NCI-H345 (cell line): ENCODE measurements around the gene FAM120A.

ENCODE experiments used
- DNase-seq: peaks from one replicate; lab custom pipeline; 2025; lab: John Stamatoyannopoulos, UW

The FAM120A gene

DNA sequence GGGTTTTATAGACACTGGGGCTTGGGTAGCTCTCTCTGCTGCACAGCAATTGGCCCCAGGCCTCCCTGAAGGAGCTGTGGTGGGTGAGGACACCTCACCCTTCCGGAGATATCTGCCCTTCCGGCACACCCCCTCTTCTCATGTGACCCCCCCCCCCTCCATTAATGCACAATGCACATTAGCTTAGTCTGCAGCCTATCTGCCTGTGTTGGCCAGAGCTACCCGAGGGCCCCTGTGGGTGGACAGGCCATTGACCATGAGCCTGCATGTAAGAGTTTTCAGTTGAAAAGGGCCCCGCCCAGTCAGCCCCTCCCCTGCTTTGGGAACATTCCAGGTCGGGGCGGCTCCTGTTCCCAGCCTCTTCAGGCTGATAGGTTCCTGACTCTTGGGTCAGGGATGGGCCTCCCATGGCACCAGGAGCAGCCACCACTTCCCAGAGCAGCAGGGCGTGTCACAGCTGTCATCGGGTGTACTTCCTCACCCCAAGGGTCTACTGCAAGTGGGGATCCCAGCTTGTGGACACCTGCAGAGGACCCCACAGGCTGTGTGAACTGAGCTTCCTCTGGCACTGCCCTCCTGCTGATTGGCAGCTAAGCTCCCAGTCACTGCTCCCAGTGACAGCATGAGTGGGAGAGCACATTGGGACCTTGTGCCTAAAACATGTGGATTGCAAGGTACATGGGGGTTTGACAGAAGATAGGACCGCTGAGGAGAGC, 142.7 kb downstream of the FAM120A start:
- DNase-seq, result no peak

DNA sequence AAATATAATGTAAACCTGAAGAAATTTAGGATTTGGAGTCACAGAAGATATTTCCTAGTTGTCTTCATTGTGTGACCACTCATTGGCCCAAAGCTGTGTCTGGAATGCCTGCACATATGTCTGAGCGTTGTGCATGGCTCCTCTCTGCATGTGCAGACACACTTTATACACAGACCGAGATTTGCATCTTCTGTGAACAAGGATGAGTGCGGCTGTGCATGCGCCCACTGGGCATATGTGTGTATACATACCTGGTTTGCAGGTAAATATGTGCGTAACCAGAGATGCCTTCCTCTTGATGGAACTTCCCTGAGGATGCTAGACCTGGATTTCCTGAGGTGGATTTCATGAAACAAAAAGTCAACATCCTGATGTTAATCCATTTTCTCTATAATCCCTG, 144.0 kb downstream of the FAM120A start:
- no peak for DNase-seq

DNA sequence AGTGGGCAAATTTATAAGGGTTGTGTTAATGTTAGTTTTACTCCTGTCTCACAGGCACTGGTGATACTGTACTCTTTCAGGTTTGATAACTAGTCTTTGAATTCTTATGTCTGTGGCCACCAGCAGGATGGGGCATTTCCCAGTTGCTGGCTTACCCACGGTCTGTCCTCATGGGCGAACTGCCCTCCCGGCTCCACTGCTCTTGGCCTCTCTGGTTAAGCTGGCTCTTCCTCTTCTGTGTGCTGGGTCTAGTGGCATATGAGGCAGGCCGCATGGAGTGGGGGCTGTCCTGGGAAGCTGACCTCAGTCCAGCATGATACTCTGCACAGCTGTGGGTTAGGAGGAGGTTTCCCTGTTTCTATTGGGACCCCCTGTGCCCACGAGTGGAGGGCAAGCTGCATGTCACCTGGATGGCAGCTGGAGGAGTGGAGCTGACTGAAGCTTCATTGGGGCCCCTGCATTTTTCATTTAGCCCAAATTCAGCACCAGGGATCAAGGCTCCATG, 144.4 kb downstream of the FAM120A start:
- no peak for DNase-seq

DNA sequence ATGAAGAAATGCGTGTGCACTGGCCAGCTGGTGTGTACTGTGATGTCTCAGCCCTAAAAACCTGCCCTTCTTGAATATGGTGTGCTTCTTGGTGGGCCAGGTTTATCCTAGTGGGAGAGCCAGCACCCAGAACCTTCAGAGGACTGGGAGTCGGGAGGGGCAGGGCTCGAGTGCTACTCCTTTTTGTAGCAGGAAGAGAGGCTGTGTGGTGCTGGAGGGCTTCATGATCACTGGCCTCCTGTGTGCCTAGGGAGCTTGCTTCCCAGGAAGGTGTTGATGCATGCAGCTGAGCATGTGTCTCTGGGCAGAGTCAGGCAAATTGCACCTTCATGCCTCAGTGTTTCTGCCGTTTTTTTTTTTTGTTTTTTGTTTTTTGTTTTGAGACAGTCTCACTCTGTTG, 144.9 kb downstream of the FAM120A start:
- no peak for DNase-seq

DNA sequence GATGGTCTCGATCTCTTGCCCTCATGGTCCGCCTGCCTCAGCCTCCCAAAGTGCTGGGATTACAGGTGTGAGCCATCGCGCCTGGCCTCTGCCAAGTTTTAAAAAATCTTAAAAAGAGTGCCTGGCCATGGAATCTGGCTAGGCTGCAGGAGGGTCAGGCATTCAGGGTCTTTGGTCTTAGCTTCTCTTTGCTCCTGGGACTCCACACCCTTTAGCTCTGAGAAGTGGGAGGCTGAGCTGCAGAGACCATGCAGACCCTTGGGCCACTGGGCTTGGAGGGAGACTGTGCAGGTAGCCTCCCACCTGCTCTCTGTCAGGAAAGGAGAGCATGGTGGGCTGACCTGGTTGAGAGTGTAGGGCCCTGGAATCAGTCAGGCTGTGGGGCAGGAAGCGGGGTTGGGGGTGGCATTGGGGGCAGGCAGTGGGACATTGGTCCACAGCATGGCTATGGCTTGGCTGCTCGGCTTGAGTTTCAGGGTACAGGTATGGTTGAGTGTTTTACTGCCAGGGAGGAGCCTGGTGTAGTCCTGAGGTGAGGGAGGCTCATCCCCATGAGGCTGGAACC, 145.7 kb downstream of the FAM120A start:
- no peak for DNase-seq

DNA sequence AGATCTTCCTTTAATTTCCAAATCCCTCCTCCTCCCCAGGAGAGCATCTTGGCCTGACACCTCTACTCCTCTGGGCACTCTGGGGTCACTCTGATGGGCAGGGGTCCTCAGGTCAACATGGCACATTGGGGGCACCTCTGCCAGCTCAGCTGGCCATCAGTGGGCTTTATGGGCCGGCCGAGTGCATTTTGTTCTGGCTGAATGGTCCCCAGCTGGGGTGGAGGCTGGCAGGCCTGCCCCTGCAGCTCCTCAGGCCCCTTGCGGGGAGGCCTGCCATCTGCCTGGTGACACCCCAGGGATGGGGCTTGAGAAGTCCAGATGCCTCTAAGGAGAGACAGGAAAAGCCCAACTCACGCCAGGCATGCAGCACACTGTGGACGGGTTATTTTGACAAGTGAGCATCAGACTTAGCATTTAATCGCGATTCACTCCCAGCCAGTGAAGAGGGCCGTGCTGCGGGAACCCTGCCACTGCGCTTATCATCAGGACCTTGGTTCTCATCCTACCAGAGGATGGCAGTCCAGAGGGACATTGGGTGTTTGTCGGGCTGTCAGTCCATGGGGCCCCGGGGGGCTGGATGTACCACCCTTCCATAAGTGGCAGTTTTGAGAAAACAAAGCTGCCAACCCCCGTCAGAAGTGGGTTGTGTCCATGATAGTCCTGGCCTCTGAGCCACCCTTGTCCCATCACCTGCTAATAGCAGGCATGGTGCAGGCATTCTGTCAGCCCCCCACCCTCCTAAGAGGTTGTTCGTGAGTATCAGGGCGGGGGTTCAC, 146.6 kb downstream of the FAM120A start:
- no peak for DNase-seq

DNA sequence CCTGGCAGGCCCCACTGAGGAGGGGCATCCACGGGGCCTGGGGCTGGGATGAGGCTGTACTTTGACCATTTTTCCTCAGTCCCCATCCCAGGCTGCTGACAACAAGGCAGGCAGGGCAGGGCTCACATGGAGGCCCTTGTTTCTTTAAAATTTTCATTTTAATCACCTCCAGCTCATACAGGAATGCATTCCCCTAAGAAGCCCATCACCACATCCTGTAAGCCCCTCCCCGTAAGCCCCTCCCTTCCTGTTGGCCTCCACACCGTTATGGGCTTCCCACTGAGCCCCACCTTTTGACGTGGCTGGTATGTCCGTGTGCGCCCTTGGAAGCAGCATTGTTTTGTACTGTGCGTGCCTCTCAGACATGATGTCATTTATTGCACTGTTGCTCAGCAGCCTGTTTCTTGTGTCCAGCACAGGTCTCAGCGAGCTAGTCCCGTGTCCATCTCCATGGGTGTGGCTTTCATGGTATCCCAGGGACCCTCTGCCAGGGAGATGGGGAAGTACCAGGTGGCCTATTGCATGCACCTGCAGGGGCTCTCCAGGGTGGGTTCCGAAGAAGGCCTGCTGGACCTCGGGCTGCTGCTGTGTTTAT, 147.3 kb downstream of the FAM120A start:
- peak; percentile 26 for DNase-seq

DNA sequence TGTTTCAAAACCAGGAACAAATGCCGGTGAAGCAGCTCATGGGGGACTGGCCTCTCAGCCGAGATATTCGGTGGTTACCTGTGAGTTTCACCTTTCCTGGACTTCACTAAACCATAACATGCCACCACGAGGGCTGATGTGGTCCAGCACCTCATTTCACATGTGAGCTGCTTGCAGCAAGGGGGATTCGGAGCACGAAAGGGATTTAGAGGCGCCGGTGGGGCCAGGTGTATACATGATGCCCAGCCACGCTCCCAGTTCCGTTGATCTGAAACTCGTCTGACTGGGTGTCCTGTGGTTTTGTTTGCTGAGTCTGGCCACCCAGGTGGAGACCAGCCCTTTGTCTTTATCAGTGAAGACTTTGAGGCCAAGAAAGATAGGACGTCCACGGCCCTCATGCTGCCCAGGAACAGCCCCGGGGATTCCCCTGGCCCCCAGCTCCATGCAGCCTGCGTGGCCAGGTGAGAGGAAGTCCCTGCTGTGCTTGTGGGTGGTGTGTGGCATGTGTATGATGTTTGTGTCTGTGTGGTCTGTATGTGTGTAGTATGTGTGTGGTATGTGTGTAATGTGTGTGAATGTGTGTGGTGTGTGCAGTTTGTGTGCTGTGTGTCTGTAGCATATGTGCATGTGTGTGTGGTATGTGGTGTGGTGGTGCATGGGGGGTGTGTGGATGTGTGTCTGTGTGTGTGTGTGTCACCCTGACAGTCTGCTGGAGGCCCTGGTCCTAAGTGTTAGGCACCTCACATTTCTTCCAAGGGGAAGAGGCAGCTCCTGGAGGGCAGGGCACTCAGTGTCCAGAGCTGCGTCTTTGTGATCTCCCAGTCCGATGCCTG, 148.3 kb downstream of the FAM120A start:
- DNase-seq, result peak; percentile 15

DNA sequence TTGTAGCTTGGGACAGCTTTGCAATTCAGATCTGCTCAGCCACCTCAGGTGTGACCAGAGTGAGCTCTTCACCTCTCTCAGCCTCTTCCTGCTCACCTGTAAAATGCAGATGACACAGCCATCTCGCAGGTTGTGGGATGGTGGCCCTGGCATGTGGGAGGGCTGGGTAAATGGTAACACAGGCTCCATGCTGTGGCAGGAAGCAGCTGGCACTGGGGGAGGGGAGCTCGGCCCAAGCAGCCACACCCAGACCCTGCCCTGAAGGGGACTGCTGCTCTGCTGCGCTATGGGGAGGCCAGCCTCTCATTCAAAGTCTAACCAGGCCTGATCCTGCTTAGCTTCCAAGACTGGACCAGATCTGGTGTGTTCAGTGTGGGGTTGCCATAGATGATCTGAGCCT, 149.0 kb downstream of the FAM120A start:
- DNase-seq, result peak; percentile 87

DNA sequence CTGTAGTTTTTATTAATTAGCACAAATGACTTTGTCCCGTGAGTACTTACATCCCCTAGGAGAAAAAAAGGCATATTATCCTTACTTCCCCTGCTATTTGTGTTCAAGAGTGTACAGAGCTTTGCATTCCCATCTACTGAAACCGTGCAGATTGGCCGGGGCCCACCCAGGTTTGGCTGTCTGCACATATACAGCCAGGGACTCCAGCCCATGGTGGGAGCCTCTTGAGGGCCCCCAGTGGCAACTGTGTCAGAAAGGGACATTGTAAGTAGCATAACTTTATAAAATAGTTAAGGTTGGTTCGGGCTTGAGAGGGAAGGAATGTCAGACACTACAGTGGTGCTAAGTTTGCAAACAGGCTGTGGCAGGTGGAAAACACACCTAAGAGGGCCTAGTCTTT, 149.6 kb downstream of the FAM120A start:
- DNase-seq, result no peak

DNA sequence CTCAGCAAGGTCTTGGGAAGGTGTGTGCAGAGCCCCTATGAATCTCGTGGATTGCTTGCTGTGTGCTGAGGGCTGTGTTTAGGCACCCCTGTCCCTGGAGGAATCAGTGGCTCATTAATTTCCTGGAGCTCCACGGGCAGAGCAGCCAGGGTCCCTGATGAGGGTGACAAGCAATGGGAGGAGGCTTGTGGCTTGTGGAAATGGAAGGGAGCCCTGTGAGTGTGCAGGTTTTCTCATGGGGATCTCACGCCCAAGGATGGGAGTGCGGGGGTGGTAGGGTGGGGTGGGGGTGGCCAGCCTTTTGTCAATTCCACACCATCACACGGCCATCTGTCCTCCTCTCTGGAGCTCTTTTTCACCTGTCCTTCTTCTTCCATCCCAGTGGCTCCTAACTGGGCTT, 150.2 kb downstream of the FAM120A start:
- DNase-seq, result no peak

DNA sequence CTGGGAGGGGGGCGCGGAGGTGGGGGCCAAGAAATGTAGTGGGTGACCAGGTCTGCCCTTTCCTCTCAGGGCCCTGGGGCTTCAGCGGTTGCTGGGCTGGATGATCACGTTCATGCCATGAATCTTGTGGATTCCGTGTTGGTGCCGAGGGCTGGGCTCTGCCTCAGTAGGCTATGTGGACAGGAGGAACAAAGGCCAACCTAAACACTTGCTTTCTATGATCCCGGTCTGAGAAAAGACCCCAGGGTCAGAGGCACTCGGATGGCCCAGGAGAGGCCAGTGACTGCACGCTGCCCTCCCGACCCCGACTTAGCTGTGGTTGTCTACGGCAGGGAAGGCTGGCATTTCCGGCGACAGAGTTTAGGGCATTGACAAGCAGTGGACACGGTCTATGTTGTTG, 151.5 kb downstream of the FAM120A start:
- DNase-seq, result no peak

DNA sequence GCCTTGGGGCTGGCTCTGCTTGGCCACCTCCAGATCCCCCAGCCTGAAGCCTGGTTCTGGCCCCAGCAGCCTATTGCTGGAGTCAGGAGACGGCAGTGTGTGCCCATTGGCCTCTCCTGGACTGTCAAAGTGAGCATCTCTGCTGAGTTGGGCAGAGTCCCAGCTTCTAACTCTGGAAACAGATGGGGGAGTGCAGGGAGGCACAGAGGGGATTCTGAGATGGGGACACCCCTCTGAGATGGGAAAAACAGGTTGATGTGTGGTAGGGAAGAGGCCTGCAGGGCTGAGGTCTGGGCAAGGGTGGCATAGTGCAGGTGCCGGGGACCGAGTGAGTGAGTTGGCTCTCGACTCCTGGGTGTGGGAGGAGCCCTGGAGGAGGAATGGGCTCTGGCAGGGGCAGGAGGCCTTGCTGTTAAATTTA, 152.4 kb downstream of the FAM120A start:
- no peak for DNase-seq

DNA sequence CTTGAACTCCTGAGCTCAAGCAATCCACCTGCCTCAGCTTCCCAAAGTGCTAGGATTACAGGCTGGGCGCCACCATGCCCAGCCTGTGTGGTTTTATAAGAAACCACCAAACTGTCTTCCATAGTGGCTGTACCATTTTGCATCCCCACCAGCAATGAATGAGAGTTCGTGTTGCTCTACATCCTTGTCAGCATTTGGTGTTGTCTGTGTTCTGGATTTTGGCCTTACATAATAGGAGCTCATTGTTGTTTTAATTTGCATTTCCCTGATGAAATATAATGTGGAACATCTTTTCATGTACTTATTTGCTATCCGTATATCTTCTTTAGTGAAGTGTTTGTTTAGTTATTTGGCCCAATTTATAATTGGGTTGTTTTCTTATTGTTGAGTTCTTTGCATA, 154.7 kb downstream of the FAM120A start:
- DNase-seq, result no peak

DNA sequence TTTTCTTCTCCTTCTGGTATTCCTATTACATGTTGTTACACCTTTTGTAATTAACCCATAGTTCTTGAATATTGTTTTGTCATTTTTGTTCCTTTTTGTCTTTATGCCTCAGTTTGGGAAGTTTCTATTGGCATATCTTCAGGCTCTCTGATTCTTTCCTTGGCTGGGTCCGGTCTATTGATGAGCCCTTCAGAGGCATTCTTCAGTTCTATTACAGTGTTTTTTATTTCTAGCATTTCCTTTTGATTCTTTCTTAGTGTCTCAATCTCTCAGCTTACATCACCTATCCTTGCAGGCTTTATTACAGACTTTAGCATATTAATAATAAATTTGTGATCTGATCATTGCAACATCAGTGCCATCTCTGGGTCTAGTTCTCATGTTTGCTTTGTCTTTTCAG, 158.7 kb downstream of the FAM120A start:
- no peak for DNase-seq

DNA sequence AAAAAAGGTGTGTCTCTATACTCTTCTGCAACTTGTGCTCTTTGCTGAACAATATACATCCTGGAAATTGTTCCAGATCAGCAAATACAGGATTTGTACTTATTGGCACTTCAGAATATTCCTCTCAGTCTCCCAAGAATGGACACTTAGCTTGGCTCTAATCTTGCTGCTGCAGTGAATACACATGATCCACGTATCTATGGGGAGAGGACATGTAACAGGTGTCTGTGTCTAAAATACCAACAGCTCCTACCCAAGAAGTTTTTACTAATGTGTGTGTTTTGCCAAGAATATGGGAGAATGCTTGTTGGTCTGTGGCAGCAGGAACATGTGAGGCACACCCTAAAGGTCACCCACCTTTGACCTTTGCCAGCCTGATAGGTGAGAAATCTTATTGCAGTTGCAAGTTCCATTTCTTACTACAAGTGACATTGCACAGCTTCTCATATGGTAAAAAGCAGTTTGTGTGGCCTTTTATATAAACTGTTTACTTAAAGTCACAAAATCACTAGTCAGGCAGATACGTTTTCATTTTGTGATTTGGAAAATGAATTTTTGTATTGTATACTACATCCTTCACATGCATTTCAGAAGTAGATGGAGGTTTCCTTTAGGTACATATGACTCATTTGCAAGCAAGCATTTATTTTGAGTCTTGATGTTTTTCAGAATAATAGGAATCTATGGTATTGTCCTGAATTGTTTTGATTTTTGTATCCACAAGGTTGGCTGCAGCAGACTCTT, 160.7 kb downstream of the FAM120A start:
- no peak for DNase-seq

DNA sequence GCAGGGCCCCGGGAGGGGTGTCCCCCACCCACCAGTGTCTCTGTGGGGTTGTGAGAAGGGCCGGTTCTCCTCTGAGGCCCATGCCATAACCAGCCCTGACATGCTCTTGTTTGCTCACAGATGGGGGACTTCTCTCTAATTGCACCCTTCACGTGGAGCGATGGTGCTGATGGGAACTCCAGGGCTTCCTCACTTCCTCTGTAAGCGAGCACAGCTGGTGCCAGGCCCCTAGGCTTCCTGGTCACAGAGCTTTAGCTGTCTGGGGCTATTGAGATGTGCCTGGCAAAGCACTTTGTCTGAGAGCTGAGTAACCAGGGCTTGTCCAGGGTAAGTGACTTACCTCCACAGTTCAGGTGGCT, 161.3 kb downstream of the FAM120A start:
- DNase-seq, result peak; percentile 76

DNA sequence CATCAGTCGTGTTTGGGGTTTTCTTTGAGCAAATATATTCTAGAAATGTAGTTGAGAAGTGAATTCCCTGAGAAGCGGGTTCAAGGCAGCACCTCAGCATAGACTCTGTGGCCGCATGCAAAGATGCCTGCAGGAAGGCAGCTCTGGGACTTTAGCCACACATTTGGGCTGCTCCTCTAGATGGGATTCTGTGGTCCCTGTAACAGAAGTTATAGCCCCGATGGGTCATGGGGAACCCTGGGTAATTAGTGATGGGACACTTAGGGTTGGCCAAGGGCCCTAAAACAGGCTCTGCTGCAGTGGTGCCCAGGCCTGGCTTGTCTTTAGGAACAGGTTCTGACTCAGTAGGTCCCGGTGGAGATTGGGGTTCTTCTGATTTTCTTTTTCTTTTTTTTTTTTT, 161.7 kb downstream of the FAM120A start:
- DNase-seq, result no peak

DNA sequence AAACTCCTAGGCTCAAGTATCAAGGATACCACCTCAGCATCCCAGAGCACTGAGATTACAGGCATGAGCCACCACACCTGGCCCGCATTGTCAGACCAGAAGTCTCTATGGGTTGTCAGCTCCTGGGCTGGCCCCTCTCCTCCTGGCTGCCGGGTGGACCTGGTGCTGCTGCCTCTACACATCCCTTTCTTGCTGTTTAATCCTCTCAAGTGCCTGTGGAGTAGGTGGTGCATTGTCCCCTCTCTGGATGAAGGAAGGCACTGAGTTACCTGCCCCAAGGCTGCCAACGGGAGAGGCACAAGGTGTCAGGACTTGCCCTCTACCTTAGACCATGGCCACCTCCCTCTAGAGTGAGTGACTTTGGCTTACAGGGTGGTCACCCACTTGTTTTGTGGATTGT, 162.3 kb downstream of the FAM120A start:
- DNase-seq, result no peak

DNA sequence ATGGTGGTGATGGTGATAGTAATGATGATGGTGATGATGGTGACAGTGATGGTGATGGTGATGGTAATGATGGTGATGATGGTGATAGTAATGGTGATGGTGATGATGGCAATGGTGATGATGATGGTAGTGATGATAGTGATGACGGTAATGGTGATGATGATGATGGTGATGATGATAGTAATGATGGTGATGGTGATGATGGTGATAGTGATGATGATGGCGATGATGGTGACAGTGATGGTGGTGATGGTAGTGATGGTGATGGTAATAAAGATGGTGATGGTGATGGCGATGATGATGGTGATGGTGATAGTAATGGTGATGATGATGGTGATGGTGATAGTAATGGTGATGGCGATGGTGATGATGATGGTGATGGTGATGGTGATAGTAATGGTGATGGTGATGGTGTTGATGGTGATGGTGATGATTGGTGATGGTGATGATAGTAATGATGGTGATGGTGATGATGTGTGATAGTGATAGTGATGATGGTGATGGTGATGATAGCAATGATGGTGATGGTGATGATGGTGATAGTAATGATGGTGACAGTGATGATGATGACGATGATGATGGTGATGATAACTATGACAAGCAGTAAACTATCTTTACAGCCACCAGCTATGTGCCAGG, 163.5 kb downstream of the FAM120A start:
- DNase-seq, result no peak
